Thymus (tissue), 11 donors: ENCODE data around the gene MITF. TPM values are rescaled to one million over a fixed set of nuclear protein-coding genes. Genes with fewer than 3 reads are reported as not detected.

ENCODE experiments used
- DNase-seq, 9 donors: peaks; one replicate each; pipeline ENCODE4 v3.0.0-alpha.2; 2013; ENCODE audit warnings: low spot score in 9 of 9, low read depth in 6 of 9, missing footprints in 1 of 9
- H3K27ac ChIP-seq, 2 donors: one replicate each; pipeline ENCODE4 v1.5.1; 2013; ENCODE audit warnings: control low read depth in 1 of 2, low read depth in 1 of 2, low read length in 1 of 2, mild to moderate bottlenecking in 1 of 2, moderate library complexity in 1 of 2
- H3K27me3 ChIP-seq, 2 donors: one replicate each; pipeline ENCODE4 v1.5.1; 2013; ENCODE audit warnings: low read length in 1 of 2; ENCODE audit not compliant: control insufficient read depth in 2 of 2, insufficient read depth in 1 of 2
- H3K36me3 ChIP-seq, 2 donors: one replicate each; pipeline ENCODE4 v1.5.1; 2013; ENCODE audit warnings: low read length in 1 of 2, mild to moderate bottlenecking in 1 of 2, moderate library complexity in 1 of 2; ENCODE audit not compliant: control insufficient read depth in 2 of 2, insufficient read depth in 2 of 2
- H3K4me1 ChIP-seq, 2 donors: one replicate each; pipeline ENCODE4 v1.5.1; 2013; ENCODE audit warnings: low read length in 2 of 2; ENCODE audit not compliant: control insufficient read depth in 2 of 2, insufficient read depth in 2 of 2
- H3K4me3 ChIP-seq, 2 donors: one replicate each; pipeline ENCODE4 v1.5.1; 2013; ENCODE audit warnings: low read length in 2 of 2, control low read depth in 1 of 2, mild to moderate bottlenecking in 1 of 2
- H3K9me3 ChIP-seq, 2 donors: one replicate each; pipeline ENCODE4 v1.5.1; 2013; ENCODE audit warnings: low read length in 1 of 2, mild to moderate bottlenecking in 1 of 2; ENCODE audit not compliant: control insufficient read depth in 2 of 2, insufficient read depth in 1 of 2
- WGBS: extraction: QIAGEN DNeasy Blood & Tissue Kit; methylation state at CpG from one replicate; pipeline ENCODE4 v1.1.7; 2013; 5-methylcytosine and 5-hydroxymethylcytosine counted together
- polyA plus RNA-seq: library from polyadenylated mRNA; stranded (reverse); fragments of 200-250 nt; gene quantifications from one replicate; pipeline ENCODE4 v1.2.3, GENCODE V29; 2013
- total RNA-seq: library from RNA; stranded (reverse); fragments of 120-200 nt; gene quantifications from one replicate; pipeline ENCODE4 v1.2.4, GENCODE V29; 2013
- donor health status: healthy.

MITF gene
- total and polyA plus RNA-seq, 2 donors: 3.2 to 4.8 TPM

DNA sequence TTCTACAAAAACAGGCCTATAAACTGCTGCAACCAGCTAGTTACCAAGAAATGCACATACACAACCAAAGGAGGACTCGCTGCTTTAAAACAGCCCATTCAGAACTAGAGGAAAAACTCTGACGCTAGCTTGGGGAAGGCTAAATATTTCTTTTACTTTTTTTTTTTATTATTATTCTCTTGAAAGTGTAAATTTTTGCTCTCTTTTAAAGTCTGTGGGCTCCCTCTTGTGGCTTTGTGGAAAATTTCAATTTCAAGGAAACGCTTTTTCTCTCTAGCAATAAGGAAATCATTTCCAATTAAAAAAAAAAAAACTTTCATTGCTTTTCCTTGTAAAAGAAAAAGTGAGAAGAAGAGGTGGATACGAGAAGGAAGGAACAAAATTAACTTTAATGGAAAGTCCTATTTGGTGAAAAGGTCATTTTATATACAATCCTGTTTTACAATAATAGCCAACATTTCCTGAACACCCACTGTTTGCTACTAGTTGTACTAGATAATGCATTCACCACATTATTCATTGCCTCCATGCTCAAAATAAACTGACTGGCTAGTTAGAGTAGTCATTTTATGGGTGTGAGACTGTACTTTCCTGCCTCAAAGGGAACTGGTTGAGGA is 209.1 kb downstream of the MITF start:
- no peak overlapping the region for H3K27ac ChIP-seq
- WGBS: 28% methylated on average over 4 of the region's 4 CpGs
- no peaks in the 10 kb centered on the region for H3K9me3 ChIP-seq
- no peaks in the 10 kb centered on the region for H3K27me3 ChIP-seq
- peak in 6 of 9 donors; percentile 4 to 49 (median 18) for DNase-seq
- no peaks in the 10 kb centered on the region for H3K4me1 ChIP-seq
- H3K36me3 ChIP-seq: no peaks in the 10 kb centered on the region
- no peak overlapping the region for H3K4me3 ChIP-seq

DNA sequence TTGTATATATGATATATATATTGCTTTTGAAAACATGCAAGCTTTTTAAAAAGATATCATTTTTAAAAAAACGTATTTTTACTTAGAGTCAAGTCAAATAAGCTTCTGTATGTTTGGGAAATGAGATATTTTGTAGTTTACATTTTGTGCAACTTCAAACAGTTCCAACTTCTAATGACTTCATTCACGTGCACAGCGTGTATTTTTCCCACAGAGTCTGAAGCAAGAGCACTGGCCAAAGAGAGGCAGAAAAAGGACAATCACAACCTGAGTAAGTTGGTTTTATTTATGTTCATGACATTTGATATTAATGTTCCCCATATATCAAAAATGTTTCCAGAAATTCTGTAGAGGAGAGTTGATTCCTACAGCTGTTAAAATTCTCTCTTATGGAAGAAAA is 212.4 kb downstream of the MITF start:
- Histone ChIP-seq H3K27ac (no peak overlapping the region), H3K27me3 (no peaks in the 10 kb centered on the region), H3K4me1 (no peaks in the 10 kb centered on the region), H3K4me3 (no peak overlapping the region), H3K36me3 (no peaks in the 10 kb centered on the region), H3K9me3 (no peaks in the 10 kb centered on the region)
- 92% methylated on average over 3 of the region's 3 CpGs for WGBS
- no peak for DNase-seq

DNA sequence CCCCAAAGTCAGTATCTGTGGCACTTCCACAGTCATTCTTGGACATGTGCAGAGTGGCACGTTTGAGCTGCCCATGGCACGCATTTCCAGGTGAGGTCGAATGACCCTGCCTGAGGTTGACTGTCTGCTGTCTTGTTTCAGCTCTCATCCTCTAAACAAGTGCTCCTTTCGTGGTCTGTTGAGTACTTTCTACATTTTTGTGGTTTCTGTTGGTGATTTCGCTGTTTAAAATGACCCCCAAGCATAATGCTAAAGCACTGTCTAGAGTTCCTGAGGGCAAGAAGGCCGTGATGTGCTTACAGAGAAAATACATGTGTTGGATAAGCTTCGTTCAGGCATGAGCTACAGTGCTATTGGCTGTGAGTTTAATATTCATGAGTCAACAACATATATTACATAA is 220.3 kb downstream of the MITF start:
- H3K27me3 ChIP-seq: no peaks in the 10 kb centered on the region
- peaks cover 0 to 4% of the 10 kb centered on the region in 2 donors for H3K36me3 ChIP-seq
- H3K9me3 ChIP-seq: no peaks in the 10 kb centered on the region
- no peak overlapping the region for H3K27ac ChIP-seq
- no peak overlapping the region for H3K4me3 ChIP-seq
- 95% methylated on average over 7 of the region's 7 CpGs for WGBS
- no peak for DNase-seq
- no peaks in the 10 kb centered on the region for H3K4me1 ChIP-seq

DNA sequence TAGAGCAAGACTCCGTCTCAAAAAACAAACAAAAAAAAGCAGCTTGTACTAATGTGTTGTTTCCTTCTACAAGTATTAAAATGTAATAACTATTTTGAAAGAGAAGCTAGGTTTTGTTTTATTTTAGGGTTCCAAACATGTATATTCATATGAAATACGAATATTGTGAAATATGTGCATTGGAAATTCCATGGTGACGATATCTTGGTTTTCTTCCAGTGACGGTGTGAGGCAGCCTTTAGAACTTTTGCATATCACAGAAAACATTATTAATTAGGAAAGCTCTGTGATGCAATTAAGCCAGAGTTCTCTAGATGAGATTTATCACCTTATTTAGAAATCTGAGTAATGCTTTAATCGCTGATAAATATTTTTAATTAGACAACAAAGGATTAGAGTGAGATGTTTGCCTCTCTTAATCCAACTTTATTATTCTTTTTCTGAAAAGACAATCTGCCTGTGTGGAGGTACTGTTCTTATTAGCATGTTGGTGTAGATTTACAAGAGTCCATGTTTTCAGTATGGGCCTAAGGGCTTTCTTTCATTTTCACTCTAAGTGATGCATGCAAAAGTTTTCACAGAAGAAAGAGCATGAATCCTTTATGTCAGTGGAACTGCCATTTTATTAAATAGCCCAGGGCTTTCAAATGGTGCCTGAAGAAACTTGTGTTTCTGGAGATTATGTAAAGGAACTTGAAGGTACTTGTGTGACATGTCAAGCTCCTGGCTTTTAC is 222.6 kb downstream of the MITF start:
- Histone ChIP-seq H3K9me3 (no peaks in the 10 kb centered on the region), H3K36me3 (peaks cover 0 to 4% of the 10 kb centered on the region in 2 donors), H3K27me3 (no peaks in the 10 kb centered on the region), H3K27ac (no peak overlapping the region), H3K4me3 (no peak overlapping the region), H3K4me1 (no peaks in the 10 kb centered on the region)
- 96% methylated on average over 5 of the region's 5 CpGs for WGBS
- DNase-seq: no peak

DNA sequence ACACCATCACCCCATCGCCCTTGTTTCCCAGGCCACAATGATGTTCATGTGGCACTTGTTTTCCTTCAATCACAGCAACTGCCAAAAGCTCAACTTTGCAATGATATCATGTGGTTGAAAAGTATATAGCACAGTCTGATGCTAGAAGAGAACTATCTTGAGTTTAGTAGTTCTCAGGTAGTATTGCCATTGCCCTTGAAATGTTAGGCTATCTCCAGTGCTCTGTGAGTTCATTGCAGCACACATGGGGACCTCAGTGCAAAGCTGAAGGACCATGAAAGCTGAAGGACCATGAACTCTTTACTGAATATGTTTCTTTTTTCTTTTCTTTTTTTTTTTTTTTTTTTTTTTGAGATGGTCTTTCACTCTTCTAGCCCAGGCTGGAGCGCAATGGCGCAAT is 224.4 kb downstream of the MITF start:
- DNase-seq: no peak
- no peaks in the 10 kb centered on the region for H3K9me3 ChIP-seq
- WGBS: 98% methylated on average over 3 of the region's 3 CpGs
- peaks cover 0 to 4% of the 10 kb centered on the region in 2 donors for H3K36me3 ChIP-seq
- no peak overlapping the region for H3K27ac ChIP-seq
- no peaks in the 10 kb centered on the region for H3K4me1 ChIP-seq
- no peak overlapping the region for H3K4me3 ChIP-seq
- H3K27me3 ChIP-seq: no peaks in the 10 kb centered on the region

DNA sequence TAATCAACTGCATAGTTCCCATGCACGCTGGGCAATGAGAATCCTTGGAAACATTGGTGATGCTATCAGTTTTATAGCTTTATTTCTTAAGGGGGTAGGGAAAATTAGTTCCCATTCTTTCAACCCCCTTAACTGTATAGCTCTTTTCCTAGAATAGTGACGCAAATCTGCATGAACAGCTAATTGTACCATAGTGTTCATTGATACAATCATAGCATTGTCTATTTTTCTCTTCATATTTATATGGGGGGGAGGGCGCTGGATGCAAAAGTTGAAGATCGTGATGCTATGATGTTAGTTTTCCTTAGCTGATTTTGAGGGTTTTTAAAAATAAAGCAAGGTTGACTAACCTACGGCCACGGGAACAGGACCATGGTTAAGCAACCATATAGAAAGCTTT is 227.9 kb downstream of the MITF start:
- no peak for DNase-seq
- no peaks in the 10 kb centered on the region for H3K9me3 ChIP-seq
- WGBS: 98% methylated on average over 6 of the region's 6 CpGs
- H3K27me3 ChIP-seq: no peaks in the 10 kb centered on the region
- H3K4me3 ChIP-seq: no peak overlapping the region
- H3K27ac ChIP-seq: no peak overlapping the region
- H3K4me1 ChIP-seq: no peaks in the 10 kb centered on the region
- no peaks in the 10 kb centered on the region for H3K36me3 ChIP-seq

DNA sequence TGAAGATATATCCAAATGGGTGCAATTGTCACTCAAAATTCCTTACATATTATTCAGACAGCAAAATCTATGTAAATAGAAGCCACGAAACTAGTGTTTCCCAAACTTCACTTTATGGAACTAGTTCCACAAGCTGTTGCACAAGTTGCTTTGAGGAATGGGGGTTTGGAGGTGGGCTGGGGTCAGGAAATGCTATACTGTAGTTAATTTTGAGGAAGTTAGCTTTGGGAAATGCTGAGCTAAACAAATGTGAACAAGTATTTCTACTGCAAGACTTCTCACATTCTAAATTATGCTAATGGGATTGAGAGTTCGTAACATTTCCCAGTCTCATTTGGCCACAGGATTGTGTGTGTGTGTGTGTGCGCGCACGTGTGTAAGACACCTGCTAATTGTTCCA is 231.6 kb downstream of the MITF start:
- no peak overlapping the region for H3K27ac ChIP-seq
- WGBS: 98% methylated on average over 5 of the region's 5 CpGs
- H3K4me1 ChIP-seq: no peaks in the 10 kb centered on the region
- no peaks in the 10 kb centered on the region for H3K36me3 ChIP-seq
- H3K4me3 ChIP-seq: no peak overlapping the region
- no peaks in the 10 kb centered on the region for H3K27me3 ChIP-seq
- no peaks in the 10 kb centered on the region for H3K9me3 ChIP-seq
- no peak for DNase-seq

DNA sequence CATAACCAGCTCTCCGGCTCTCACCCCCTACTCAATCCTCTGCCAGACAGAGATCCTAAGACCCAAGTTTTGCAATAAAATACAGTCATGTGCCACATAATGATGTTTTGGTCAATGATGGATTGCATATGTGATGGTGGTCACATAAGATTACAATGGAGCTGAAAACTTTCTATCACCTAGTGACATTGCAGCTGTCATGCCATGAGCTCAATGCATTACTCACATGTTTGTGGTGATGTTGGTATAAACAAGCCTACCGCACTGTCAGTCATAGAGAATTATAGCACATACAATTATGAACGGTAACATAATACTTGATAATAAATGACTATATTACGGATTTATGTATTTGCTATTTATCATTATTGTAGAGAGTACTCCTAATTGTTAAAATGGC is 233.4 kb downstream of the MITF start:
- WGBS: 97% methylated on average over 4 of the region's 4 CpGs
- Histone ChIP-seq H3K27me3 (no peaks in the 10 kb centered on the region), H3K27ac (no peak overlapping the region), H3K4me1 (no peaks in the 10 kb centered on the region), H3K36me3 (no peaks in the 10 kb centered on the region), H3K9me3 (no peaks in the 10 kb centered on the region), H3K4me3 (no peak overlapping the region)
- DNase-seq: no peak

DNA sequence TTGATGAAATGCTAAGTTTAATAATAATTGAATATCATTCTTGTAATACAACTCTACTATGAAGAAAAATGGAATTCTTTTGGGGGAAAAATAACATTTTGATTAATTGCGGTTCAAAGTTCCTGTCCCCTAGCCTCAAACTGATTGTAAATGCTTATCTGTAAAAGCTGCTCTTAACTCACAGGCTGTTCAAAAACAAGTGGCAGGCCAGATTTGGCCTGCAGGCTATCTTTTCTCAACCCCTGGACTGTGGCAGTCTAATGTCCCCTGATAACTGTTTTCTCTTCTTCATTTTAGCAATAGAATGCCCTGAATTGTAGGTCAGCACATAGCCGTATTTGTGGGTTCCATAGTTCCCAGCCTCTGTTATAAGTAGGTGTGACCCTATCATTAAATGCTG is 236.8 kb downstream of the MITF start:
- Histone ChIP-seq H3K4me1 (no peaks in the 10 kb centered on the region), H3K27me3 (no peaks in the 10 kb centered on the region), H3K27ac (no peak overlapping the region), H3K9me3 (no peaks in the 10 kb centered on the region), H3K36me3 (no peaks in the 10 kb centered on the region), H3K4me3 (no peak overlapping the region)
- no peak for DNase-seq
- 99% methylated on average over 2 of the region's 2 CpGs for WGBS
